Central memory CD8-positive, alpha-beta T cell (primary cell): ENCODE measurements around the gene KCNMA1.

ENCODE experiments used
- ATAC-seq: fragments of 150-1000 bp; cut with Tn5 transposase; replicated peaks from 2 replicates; pipeline ENCODE4 v1.10.0; 2022; ENCODE audit warnings: mild to moderate bottlenecking, moderate FRiP score, moderate number of reproducible peaks; ENCODE audit not compliant: poor library complexity, severe bottlenecking; ENCODE audit errors: extremely low read depth
- DNase-seq, 2 donors: peaks; one replicate each; pipeline ENCODE4 v3.0.0; 2021; ENCODE audit warnings: low spot score in 2 of 2
- H3K27ac Mint-ChIP-seq: one replicate; pipeline ENCODE4 v1.8.0; 2022; ENCODE audit warnings: low read depth, mild to moderate bottlenecking, moderate library complexity, mixed read lengths
- H3K27me3 Mint-ChIP-seq: one replicate; pipeline ENCODE4 v1.8.0; 2022; ENCODE audit warnings: mixed read lengths
- H3K36me3 Mint-ChIP-seq: one replicate; pipeline ENCODE4 v1.8.0; 2022; ENCODE audit warnings: mild to moderate bottlenecking, moderate library complexity, mixed read lengths; ENCODE audit not compliant: insufficient read depth
- H3K4me1 Mint-ChIP-seq: one replicate; pipeline ENCODE4 v1.8.0; 2022; ENCODE audit warnings: mixed read lengths
- H3K4me3 Mint-ChIP-seq: one replicate; pipeline ENCODE4 v1.8.0; 2022; ENCODE audit warnings: mild to moderate bottlenecking, moderate library complexity, mixed read lengths
- H3K9me3 Mint-ChIP-seq: one replicate; pipeline ENCODE4 v1.8.0; 2022; ENCODE audit warnings: mixed read lengths

Gene KCNMA1

GRCh38 chr10:76829724-76830123 is 807.9 kb downstream of the KCNMA1 start:
- peaks cover 25% of the 10 kb centered on the region for H3K9me3 Mint-ChIP-seq
- no peak overlapping the region for H3K4me3 Mint-ChIP-seq
- peaks cover 1% of the 10 kb centered on the region for H3K36me3 Mint-ChIP-seq
- ATAC-seq (no peak), DNase-seq (no peak)
- no peaks in the 10 kb centered on the region for H3K4me1 Mint-ChIP-seq
- no peaks in the 10 kb centered on the region for H3K27me3 Mint-ChIP-seq
- no peak overlapping the region for H3K27ac Mint-ChIP-seq
